Measurements from ENCODE around the gene ICAM4.

ICAM4 gene

GRCh38 chr19:10258080-10258710 is 28.6 kb upstream of the ICAM4 start:
- no peak for TF ChIP-seq FOXP2 (optimal IDR thresholded peaks at IDR 0.05; ENCODE audit: borderline replicate concordance, extremely low read depth, extremely low read length, insufficient read depth)
- no peak for TF ChIP-seq TAF1 (IDR thresholded peaks at IDR 0.05; ENCODE audit: borderline replicate concordance, insufficient read depth, low read length)
- TF ChIP-seq REST (IDR thresholded peaks at IDR 0.05; ENCODE audit: insufficient read depth in 1 of 2, low read depth in 2 of 2, low read length in 2 of 2): no peak
- no peak for TF ChIP-seq SIN3A (IDR thresholded peaks at IDR 0.05; ENCODE audit: borderline replicate concordance, insufficient read depth, low read length)
- TF ChIP-seq POLR2AphosphoS5 (IDR thresholded peaks at IDR 0.05; ENCODE audit: low read depth, low read length): no peak

GRCh38 chr19:10259162-10259905 is 27.4 kb upstream of the ICAM4 start:
- TF ChIP-seq REST (IDR thresholded peaks at IDR 0.05; ENCODE audit: insufficient read depth in 1 of 2, low read depth in 2 of 2, low read length in 2 of 2) (no peak), SIN3A (IDR thresholded peaks at IDR 0.05; ENCODE audit: borderline replicate concordance, insufficient read depth, low read length) (no peak), TAF1 (IDR thresholded peaks at IDR 0.05; ENCODE audit: borderline replicate concordance, insufficient read depth, low read length) (no peak), FOXP2 (optimal IDR thresholded peaks at IDR 0.05; ENCODE audit: borderline replicate concordance, extremely low read depth, extremely low read length, insufficient read depth) (no peak)

DNA sequence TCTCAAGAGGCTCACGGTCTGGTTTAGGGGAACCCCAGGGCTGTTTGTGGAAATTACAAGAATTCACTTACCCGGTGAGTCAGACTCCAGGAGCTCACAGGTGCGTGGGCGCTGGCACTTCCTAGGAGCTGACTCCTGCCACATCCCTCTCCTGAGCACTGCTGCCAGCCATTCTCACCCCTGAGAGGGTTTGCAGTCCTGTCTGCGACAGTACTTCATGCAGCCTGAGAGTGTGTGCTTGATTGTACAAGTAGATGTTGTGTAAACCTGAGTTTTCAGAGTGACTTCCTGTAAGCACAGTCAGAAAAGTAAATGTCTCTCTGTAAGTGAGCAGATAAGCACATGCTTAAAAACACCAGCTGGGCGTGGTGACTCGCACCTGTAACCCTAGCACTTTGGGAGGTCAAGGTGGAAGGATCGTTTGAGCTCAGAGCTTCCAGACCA is 26.6 kb upstream of the ICAM4 start:
- no peak for TF ChIP-seq POLR2AphosphoS5 (IDR thresholded peaks at IDR 0.05; ENCODE audit: low read depth, low read length)
- TF ChIP-seq REST (IDR thresholded peaks at IDR 0.05; ENCODE audit: insufficient read depth in 1 of 2, low read depth in 2 of 2, low read length in 2 of 2): no peak
- TF ChIP-seq SIN3A (IDR thresholded peaks at IDR 0.05; ENCODE audit: borderline replicate concordance, insufficient read depth, low read length): no peak
- no peak for TF ChIP-seq TAF1 (IDR thresholded peaks at IDR 0.05; ENCODE audit: borderline replicate concordance, insufficient read depth, low read length)
- no peak for TF ChIP-seq FOXP2 (optimal IDR thresholded peaks at IDR 0.05; ENCODE audit: borderline replicate concordance, extremely low read depth, extremely low read length, insufficient read depth)

DNA sequence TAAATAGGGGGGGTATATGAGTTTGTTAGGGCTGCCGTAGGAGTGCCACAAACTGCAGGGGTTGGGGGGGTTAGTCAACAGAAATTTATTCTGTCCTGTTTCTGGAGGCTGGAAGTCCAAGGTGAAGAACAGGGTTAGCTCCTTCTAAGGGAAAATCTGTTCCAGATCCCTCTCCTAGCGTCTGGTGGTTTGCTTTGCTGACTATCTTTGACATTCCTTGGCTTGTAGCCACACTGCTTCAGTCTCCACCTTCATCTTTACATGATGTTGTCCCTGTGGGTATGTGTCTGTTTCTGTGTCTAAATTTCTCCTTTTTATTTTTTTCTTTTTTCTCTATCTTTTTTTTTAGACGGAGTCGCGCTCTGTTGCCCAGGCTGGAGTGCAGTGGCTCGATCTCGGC is 24.0 kb upstream of the ICAM4 start:
- no peak for TF ChIP-seq SIN3A (IDR thresholded peaks at IDR 0.05; ENCODE audit: borderline replicate concordance, insufficient read depth, low read length)

DNA sequence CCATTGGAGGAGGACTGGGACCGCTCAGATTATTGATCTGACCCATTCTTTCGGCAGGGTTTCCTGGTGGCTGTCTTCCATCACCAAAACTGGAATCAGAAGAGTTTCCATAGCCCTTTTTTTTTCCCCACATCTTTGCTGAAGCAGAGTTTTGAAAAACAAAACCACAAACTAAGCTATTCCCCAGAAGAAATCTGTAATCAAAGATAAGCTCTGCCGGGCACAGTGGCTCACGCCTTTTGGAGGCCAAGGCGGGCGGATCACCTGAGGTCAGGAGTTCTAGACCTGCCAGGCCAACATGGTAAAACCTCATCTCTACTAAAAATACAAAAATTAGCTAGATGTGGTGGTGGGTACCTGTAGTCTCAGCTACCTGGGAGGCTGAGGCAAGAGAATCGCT is 20.0 kb upstream of the ICAM4 start:
- TF ChIP-seq FOXP2 (optimal IDR thresholded peaks at IDR 0.05; ENCODE audit: borderline replicate concordance, extremely low read depth, extremely low read length, insufficient read depth) (no peak), SIN3A (IDR thresholded peaks at IDR 0.05; ENCODE audit: borderline replicate concordance, insufficient read depth, low read length) (no peak), POLR2AphosphoS5 (IDR thresholded peaks at IDR 0.05; ENCODE audit: low read depth, low read length) (no peak), REST (IDR thresholded peaks at IDR 0.05; ENCODE audit: insufficient read depth in 1 of 2, low read depth in 2 of 2, low read length in 2 of 2) (no peak), TAF1 (IDR thresholded peaks at IDR 0.05; ENCODE audit: borderline replicate concordance, insufficient read depth, low read length) (no peak)
